Activated CD8-positive, alpha-beta memory T cell treated with anti-CD3 and anti-CD28 coated beads for 1 hour (primary cell): Measurements from ENCODE around the gene FGF19.

ENCODE experiments used
- DNase-seq, 2 donors: peaks; one replicate each; pipeline ENCODE4 v3.0.0-alpha.2; 2020; ENCODE audit warnings: low read depth in 1 of 2; ENCODE audit errors: extremely low read depth in 1 of 2

Gene FGF19

DNA sequence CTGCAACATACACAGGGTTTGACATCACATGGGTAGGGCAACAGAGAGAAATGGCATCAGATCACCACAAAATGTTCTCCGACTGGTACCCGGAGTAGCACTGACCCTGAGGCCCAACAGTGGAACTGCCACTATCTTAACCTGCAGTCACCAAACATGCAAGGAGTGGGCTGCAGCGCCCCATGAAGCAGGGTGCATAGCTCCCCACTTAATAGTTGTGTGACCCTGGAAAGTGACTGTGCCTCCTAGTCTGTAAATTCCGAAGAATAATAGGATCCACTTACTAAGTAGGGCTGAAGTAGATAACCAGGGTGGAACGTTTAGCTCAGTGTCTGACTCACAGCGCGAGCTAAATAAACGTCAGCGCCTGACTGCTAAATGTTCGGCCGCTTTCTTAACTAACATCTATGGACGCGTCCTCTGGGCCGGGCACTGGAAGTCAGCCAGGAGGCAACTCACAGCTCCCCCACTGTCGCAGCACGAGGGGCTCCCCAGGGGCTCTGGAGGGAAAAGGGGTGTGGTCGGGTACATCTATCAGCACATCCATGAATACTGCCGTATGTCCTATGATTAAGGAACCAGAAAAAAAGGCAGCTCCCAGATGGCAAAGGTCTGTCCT, 29.4 kb downstream of the FGF19 start:
- no peak for DNase-seq

DNA sequence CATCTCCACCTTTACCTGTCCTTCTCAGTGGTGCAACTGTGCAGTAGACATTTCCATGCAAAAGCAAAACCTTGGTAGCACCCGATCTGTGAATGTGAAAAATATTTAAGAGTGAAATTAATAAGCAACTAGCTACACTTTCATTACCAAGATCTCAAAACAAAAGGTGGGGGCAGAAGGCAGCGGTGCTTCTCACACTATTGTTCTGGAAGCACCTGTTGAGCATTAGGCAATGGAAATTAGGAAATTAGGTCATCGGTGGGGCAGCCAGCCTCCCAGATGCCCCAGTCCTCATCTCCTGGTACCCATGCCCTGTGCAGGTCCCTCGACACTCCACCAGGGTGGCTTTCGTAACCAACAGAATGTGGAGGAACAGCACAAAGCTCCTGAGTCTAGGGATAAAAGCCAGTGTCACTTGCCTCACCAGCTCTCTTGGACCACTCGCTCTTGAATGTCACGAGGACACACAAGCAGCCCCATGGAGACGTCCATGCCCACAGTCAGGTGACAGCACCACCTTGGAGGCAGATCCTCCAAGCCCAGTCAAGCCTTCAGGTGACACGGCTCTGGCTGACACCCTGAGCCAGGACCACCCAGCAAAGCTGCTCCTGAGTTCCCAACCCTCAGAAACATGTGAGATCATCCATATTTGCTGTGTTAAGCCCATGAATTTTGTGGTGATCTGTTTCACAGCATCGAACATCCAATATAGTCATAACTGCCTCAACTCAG, 31.9 kb downstream of the FGF19 start:
- no peak for DNase-seq

DNA sequence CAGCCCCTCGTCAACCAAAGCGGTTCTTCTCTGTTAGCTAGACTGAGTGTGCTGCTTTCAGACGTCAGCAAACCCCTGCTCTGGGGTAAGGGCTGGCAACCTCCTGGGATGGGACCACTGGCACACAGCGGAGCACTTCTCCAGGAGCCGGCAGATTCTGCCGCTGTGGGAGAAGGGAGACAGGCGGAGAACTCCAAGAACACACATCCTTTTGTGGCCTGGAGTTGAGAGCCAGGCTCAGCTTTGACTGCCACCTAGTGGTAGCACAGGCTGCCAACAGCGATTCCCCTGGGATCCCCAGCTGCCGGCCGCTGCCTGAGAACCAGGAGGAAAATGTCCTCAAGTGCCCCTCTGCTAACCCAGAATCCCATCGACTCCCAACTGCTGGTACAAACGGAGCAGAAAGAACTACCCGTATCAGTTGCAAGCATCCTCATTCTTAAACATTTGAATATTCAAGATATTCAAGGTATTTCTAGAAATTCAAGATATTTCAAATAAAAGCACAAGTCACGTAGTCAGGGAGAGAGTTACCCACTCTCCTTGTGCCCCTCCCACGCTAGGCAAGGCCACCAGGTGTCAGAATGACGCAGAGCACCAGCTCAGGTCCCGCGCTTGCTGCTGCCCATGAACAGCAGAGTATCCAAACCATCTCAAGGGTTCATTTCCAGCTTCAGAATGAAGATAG, 33.5 kb downstream of the FGF19 start:
- DNase-seq, result peak; percentile 10 to 36

DNA sequence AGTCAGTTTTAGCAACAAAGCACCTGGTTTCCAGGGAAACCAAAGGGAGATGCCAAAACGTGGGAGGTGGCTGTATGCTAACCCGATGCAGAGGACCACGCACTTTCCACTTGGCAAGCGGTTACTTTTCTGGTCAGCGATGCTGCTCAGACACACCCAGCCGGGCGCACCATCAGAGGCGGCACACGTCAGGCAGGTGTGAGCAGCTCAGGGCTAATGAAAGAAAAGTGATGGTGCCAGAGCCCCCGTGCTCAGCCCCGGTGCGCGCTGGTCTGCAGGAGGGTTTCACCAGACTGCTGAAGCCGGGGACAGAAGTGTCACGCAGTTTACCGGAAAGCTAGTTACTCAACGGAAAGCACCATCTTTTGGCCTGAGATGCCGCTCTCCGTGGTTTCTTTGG, 34.3 kb downstream of the FGF19 start:
- DNase-seq, result no peak

DNA sequence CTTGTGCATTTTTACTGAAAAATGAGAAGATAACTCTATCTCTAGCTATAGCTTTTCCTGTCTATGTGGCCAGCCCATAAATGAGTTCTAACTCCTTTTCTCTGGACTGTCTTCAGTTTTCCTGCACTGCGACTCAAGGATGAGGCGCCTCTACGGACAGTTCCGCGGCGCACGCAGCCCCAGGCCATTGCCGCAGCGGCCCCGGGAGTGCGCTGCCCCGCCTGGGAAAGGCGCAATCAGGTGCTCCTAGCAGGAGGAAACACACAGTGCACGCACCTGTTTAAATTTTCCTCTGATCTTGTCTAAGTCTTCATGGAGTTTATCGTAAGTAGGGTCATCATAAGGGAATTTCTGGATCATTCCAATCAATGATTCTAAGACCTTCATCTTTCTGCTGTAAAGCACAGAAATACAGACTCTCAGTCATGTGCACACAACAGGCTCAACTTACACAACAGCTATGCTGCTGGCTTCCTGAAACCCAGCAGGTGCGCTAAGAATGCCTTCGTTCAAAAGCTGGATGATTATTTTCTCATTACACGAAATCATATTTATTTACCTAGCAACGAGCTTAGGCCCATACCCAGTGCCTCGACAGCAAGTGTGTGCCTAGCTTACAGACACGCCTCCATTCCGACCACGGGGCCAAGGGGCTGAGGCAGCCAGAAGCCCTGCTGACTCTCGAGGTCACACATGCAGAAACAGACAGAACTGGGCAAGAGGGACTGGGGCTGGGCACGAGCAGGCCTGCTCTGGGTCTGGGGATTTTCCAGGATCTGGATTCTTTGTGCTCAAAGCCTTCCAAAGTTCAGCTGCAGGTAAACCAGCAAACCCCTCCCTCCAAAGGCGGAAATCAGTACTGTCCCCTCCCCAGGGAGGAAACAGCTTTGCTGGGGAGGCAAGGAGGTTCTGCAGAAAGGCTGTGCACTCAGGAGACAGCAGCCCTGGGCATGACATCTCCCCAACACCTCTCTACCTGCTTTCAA, 35.9 kb downstream of the FGF19 start:
- no peak for DNase-seq

DNA sequence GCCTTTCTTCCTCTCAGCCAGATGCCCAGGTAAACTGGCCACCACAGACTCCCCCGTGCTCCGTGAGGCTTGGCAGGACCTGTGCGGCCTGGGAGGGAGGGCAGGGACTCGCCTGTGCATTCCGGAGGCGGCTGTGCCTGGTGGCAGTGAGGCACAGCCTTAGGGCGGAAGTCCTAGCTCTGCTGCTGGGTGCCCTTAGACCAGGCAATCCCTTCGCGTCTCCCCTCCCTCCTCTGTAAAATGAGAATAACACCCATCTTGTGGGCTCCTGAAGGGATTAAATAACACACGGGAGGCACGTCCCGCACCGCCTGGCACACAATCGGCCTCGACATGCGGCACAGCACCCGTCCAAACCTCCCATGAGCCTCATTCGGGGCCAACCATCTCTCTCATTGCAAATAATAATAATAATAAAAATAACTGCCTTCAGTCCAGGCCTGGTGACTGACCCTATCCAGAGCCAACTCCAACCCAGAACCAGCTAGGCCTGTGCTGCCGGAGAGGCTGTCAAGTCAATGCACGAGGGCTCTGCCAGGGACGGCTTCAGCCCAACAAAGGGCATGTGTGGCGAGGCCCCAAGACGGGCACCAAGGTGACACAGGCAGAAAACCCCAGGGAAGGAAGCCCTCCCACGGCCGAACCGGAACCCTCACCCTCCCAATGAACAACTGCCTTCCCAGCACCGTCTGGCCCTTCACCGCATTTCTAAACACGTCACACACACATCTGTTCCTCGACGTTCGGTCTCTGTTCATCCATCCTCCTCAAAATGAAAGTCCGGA, 36.9 kb downstream of the FGF19 start:
- no peak for DNase-seq

DNA sequence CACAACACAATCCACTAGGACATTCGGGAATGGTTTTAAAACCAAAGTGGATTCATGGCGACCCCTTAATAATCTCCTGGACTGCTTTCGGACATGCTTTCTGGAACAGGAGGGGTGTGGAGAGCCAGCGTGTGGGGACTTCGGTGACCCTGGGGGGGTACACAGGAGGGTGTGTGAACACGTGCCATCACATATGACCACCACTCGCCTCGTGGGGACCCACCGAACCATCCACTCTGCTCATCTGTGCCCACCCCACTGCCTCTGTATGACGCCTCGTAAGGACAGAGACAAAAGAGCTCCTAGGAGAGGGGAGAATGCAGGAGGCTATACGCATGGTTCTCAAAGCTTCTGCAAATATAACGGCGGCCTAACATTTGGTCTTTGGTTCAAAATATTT, 37.6 kb downstream of the FGF19 start:
- no peak for DNase-seq

DNA sequence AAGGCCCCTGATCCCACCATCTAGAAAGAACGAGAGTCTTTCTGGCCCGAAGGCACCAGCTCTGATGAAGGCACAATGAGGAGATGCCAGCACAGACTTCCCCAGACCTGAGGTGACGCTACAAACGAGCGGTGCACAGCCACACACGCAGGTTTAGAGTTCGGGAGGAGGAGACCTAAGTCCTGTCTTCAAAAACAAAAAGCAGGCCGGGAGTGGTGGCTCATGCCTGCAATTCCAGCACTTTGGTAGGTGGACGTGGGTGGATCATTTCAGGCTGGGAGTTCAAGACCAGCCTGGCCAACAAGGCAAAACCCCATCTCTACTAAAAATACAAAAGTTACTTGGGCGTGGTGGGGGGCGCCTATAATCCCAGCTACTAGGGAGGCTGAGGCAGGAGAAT, 38.2 kb downstream of the FGF19 start:
- DNase-seq, result no peak

DNA sequence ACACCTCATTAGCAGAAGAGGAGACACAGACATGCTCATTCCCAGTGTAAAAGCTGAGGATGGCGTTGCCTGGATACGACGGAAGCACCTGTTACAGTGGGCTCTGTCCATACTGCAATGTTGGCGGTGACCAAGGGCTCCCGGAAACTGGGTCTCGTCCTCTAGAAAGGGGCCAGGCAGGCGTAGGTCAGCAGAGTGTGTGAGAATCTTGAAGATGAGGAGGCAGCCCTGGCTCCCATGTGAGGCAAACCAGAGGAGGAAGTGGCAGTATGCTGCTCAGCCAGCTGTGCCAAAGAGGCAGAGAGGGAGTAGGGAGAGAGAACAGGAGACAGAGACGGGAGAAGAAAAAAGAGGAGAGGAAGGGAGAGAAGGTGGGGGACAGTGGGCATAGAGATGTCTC, 38.9 kb downstream of the FGF19 start:
- no peak for DNase-seq

DNA sequence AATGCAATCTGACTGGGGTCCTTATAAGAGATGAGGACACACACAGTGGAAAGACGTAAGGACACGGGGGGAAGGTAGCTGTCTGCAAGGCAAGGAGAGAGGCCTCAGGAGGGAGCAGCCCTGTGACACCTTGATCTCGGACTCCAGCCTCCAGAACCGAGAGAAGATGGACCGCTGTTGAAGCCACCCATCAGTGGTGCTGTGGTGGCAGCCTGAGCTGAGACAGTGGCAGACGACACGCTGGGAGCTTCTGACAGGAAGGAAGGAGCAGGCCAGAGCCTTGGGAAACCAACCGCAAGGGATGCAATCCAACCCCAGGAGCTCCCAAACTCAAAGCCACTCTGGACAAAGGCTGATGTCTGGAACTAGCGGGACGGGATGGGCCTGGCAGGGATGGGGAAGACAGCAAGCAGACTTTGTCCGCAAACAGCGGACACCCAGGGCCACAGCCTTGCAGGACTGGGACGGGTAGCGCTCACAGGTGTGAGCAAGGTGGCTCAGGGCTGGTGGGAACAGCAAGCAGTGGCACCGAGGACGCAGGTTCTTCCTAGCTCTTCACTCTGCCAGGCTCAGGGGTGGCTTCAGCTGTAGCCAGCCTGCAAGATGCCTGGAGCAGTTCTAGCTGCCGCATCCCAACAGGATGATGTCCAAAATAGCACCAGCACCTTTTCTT, 39.6 kb downstream of the FGF19 start:
- DNase-seq, result no peak

DNA sequence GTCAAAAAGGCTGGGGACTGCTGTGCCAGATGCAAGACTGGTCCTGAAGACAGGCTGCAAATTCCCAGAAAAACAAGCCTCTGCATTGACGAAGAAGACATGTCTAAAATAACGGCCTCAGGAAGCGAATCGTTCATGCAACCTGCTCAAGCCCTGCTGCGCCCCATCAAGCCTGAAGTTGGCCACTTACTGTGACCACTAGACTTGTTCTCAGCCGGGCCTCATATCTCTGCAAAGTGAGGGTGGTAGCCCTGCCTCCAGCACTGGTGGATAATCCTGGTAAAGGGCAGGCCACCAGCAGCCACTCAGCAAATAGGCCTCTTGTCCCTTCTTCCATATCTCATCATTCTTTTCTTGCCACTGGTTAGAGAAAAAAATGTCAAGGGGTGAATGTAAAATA, 40.5 kb downstream of the FGF19 start:
- no peak for DNase-seq

DNA sequence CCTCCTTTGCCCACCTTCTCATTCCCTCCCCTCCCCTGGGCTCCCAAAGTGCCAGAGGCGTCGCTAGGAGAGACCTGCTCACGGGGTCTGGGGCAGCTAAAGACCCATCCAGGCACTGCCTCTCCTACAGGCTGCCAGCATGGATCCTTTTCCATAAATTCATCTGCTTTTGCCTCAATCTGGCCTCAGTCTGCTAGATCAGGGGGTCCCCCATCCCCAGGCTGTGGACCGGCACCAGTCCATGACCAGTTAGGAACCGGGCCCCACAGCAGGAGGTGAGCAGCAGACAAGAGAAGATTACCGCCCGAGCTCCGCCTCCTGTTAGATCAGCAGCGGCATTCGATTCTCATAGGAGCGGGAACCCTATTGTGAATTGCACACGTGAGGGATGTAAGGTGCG, 41.0 kb downstream of the FGF19 start:
- DNase-seq, result no peak

DNA sequence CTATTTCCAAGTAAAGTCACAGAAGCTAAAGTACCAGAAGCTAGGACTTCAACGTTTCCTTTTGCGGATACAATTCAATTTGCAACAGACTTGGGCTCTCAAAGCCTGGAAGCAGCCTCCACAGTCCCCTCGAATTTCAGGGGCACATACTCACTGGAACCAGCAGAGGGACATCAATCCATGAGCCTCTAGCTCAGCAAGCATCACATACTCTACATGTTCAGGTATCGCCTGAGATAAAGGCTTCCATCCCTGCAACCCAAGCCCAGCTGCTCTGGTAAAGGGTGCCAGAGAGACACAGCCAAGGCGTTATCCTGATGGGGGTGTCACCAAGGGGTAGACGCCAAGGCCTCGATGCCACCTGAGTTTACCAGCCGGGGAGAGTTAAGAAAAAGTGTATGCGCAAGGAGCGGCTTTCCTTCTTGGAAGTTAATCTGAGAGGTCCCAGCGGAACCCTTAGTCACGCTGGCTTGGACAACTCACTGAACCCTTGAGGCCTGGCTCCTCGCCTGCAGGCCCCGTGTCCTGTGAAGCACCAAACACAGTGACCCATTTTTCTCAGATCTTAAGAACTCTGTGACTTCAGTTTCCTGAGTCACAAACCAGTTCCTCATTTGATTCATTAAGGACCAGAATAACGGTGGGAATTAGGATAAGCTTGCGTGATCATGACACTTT, 41.7 kb downstream of the FGF19 start:
- DNase-seq, result no peak

DNA sequence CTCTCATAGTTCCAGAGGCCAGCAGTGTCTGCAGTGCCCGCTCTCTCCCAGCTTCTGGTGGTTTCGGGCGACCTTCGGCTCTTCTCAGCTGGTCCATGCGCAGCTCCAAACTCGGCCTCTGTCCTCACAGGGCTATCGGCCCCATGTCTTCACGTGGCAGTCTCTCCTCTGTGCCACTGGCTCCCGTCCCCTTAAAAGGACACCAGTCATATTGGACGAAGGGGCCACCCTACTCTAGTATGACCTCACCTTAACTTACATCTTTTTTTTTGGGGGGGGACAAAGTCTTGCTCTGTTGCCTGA, 42.5 kb downstream of the FGF19 start:
- no peak for DNase-seq

DNA sequence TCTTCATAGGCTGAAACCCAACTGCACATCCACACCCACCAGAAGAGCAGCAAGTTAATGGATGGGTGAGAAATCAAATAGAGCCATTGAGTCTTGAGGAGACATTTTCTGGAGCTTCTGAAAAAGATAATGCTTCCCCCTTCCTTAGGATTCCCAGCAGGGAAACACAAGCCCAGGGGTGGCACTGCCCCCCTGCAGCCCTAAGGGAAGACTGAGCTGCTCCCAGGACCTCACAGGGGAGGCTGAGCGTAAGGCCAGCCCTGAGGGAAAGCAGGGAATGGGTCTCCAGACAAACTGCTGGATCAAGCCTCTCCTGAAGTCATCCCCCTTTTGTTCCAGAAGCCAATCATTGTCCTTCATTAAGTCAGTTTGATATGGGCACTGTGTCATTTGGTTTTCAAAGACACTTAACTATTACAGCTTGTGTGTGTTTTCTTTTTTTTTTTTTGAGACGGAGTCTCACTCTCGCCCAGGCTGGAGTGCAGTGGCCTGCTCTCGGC, 43.8 kb downstream of the FGF19 start:
- DNase-seq, result no peak

DNA sequence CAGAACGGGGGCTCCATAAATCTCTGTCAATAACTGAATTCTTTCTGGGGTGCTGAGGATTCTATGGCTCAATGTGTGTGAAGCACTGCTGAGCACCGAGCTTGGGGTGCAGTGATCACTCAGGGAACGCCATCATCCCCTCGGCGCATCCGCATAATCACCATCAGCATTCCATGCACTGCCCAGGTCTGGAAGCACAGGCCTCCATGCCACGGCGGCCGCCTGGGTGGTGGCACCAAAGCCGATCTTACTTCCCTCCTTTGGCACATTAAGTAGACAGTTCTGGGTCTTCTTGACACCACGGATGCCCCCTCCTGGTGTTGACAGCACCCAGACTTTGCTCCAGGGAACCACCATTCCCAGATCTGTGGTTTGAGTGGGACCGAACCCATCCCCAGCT, 44.2 kb downstream of the FGF19 start:
- no peak for DNase-seq

DNA sequence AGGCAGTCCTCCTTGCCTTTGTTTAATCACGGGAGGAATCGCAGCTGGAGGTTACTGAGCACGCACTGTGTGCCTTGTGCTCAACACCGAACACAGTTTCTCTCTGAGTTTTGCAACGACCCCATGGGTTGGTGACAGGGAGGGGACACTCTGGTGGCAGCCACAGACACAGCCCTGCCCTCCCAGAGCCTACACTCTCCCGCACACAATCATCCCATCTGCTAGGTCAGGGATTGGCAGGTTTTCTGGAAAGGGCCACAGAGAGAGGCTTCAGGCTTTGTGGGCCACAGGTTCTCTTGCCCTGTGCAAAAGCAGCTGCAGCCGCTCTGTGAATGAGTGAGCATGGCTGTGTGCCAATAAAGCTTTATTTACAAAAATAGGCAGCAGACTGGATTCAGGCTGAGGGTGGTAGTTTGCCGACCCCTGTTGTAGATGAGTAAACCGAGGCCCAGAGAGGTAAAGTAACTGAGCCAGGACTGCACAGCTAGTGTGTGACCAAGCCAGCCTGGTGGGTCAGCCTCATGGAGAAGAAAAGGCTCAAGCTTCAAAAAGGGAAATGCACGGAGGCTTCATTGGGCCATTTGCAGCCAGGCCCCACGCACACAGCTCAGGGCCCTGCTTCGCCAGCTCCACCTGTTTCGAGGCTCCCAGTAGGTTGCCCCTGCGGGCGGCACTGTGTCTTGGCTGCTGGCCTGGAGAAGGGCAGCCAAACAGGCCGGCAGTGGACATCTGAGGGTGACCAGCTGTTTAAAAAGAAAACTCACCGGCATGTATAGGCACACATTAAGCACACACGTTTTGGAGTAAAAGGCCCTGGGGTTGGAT, 45.0 kb downstream of the FGF19 start:
- no peak for DNase-seq

DNA sequence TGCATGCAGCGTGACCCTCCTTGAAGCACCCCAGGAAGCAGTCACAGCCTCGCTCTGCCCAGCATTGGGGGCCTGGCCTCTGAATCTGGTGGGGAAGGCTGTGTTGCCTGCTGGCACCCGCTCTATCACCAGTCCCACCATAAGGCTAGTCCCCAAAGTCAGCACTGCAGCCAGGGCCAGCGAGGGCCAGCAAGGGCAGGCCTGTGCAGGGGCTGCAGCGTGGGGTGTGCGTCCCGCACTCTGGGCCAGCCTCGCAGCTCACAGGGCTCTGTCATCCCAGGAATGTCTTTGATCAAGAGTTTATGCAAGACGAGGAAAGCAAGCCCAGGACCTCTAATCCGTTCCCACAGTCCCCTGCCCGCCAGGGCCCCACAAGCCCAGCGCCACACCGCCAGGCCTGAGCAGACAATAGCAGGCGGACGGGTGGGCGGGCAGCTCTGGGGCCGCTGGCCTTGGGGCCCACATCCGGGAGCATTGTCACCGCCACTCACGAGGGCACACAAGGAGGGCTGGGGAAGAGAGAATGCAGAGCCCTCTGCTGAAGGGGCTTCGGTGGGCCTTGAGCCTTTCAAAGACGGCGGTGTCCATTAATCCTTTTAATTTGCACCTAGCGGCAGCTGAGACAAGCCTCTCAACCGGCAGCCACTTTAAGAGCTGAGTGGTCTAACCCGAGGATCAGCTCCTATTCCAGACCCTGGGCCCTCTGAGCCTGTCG, 45.8 kb downstream of the FGF19 start:
- DNase-seq, result no peak
